Activated B cell treated with CpG ODN at 0.5 μM for 24 hours (primary cell): ENCODE results near the gene N4BP2L2. TPM values are rescaled to one million over a fixed set of nuclear protein-coding genes. Genes with fewer than 3 reads are reported as not detected.

ENCODE experiments used
- ATAC-seq: fragments of 200-7000 bp; cut with Tn5 transposase; one replicate; pipeline ENCODE4 v1.10.0; 2021; ENCODE audit warnings: low read depth, mild to moderate bottlenecking, moderate library complexity
- CTCF ChIA-PET: fragments of 350-600 bp; sonication (Branson Sonifier 250); formaldehyde crosslinking; loops from one replicate; lab custom pipeline; 2021; ENCODE audit warnings: antibody characterized with exemption; lab: Charles Lee
- POLR2A ChIA-PET: fragments of 350-600 bp; sonication (Branson Sonifier 250); formaldehyde crosslinking; loops from one replicate; lab custom pipeline; 2021; ENCODE audit warnings: antibody characterized with exemption; lab: Charles Lee
- DNase-seq: peaks from one replicate; pipeline ENCODE4 v3.0.0; 2022
- H3K27ac Mint-ChIP-seq: one replicate; pipeline ENCODE4 v1.8.0; 2020; ENCODE audit warnings: mixed read lengths
- H3K27me3 Mint-ChIP-seq: one replicate; pipeline ENCODE4 v1.8.0; 2021; ENCODE audit warnings: mixed read lengths
- H3K36me3 Mint-ChIP-seq: one replicate; pipeline ENCODE4 v1.8.0; 2021; ENCODE audit warnings: low read depth, mixed read lengths
- H3K4me1 Mint-ChIP-seq: one replicate; pipeline ENCODE4 v1.8.0; 2021; ENCODE audit warnings: mixed read lengths
- H3K4me3 Mint-ChIP-seq: one replicate; pipeline ENCODE4 v1.8.0; 2020; ENCODE audit warnings: mild to moderate bottlenecking, mixed read lengths
- H3K9me3 Mint-ChIP-seq: one replicate; pipeline ENCODE4 v1.8.0; 2020; ENCODE audit warnings: mixed read lengths
- intact Hi-C: fragments of 100-400 bp; cut with micrococcal nuclease; formaldehyde crosslinking; loops from one replicate; pipeline ENCODE4 v1.15.1; 2024
- total RNA-seq: library from RNA; stranded (reverse); gene quantifications from 2 replicates; pipeline ENCODE4 v1.2.3, GENCODE V29; 2022
- TF ChIP-seq, protein P1 (sequence below): fragments of 200-600 bp; IDR thresholded peaks from one replicate; pipeline ENCODE4 v1.8.0; 2022; ENCODE audit warnings: antibody characterized with exemption, mild to moderate bottlenecking

N4BP2L2 gene
- total RNA-seq, 1 donor from 2014 or later = 153 TPM

DNA sequence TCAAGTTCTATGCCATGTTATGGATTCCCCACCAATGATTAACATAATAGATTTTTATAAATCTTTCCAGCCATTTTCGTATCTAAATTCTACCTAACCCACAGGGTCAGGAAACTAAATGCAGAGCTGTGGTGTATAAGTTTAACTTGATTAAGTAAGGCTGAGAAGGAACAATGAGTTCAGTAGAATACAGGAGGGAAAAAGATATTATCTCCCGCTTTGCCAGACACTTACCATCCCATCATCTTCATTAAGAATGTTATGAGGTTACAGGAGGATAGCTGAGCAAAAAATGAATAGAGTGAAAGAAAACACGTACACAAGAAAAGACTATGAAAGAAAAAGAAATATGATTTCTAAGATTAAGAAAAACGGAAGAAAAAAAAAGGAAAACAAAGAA is 27.1 kb downstream of the N4BP2L2 start:
- H3K4me3 Mint-ChIP-seq = no peak overlapping the region
- no peaks in the 10 kb centered on the region for H3K27me3 Mint-ChIP-seq
- ATAC-seq (no peak), DNase-seq (no peak)
- ChIA-PET CTCF (no interaction called here), POLR2A (no interaction called here)
- H3K36me3 Mint-ChIP-seq = peaks cover 47% of the 10 kb centered on the region
- TF ChIP-seq, protein P1, sequence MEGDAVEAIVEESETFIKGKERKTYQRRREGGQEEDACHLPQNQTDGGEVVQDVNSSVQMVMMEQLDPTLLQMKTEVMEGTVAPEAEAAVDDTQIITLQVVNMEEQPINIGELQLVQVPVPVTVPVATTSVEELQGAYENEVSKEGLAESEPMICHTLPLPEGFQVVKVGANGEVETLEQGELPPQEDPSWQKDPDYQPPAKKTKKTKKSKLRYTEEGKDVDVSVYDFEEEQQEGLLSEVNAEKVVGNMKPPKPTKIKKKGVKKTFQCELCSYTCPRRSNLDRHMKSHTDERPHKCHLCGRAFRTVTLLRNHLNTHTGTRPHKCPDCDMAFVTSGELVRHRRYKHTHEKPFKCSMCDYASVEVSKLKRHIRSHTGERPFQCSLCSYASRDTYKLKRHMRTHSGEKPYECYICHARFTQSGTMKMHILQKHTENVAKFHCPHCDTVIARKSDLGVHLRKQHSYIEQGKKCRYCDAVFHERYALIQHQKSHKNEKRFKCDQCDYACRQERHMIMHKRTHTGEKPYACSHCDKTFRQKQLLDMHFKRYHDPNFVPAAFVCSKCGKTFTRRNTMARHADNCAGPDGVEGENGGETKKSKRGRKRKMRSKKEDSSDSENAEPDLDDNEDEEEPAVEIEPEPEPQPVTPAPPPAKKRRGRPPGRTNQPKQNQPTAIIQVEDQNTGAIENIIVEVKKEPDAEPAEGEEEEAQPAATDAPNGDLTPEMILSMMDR = no peak
- intact Hi-C loops = no loop called here
- H3K27ac Mint-ChIP-seq = no peak overlapping the region
- H3K4me1 Mint-ChIP-seq = no peaks in the 10 kb centered on the region
- H3K9me3 Mint-ChIP-seq = no peaks in the 10 kb centered on the region

DNA sequence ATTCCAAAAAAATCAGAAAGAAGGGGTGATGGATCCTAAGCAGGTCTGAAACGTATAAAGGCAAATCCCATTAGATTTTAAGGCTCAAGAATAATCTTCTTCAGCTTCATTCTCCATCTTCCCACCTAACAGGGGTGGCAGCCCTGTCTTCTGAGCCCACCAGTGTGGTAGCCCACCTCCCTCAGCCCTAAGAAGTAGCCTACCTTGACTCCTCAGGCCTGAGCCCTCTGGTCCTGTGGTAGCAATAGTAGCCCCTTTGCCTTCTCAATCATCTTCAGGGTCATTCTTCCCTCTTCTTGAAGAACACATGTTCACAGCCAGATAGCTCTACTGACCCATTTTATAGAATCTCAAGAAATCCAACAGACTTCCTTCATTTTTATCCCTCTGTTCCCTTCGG is 33.7 kb downstream of the N4BP2L2 start:
- no peaks in the 10 kb centered on the region for H3K9me3 Mint-ChIP-seq
- intact Hi-C loops = no loop called here
- DNase-seq (no peak), ATAC-seq (no peak)
- no peaks in the 10 kb centered on the region for H3K4me1 Mint-ChIP-seq
- H3K27me3 Mint-ChIP-seq = no peaks in the 10 kb centered on the region
- H3K27ac Mint-ChIP-seq = no peak overlapping the region
- CTCF ChIA-PET = no interaction called here
- TF ChIP-seq, protein P1 = no peak
- POLR2A ChIA-PET = no interaction called here
- H3K4me3 Mint-ChIP-seq = no peak overlapping the region
- H3K36me3 Mint-ChIP-seq = peaks cover 13% of the 10 kb centered on the region

DNA sequence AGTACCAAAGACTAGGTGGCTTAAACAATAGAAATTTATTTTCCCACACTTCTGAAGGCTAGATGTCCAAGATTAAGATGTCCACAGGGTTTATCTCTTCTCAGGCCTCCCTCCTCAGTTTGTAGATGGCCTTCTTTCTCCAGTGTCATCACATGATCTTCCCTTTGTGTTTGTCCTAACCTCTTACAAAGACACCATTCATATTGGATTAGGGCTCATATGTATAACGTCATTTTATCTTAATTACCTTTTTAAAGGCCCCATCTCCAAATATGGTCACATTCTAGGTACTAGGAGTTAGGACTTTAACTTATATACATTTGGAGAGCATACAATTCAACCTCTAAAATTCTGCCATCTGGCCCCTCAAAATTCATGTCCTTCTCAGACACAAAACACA is 34.3 kb downstream of the N4BP2L2 start:
- TF ChIP-seq, protein P1 = no peak
- CTCF ChIA-PET = no interaction called here
- intact Hi-C loops = no loop called here
- no peak overlapping the region for H3K4me3 Mint-ChIP-seq
- H3K9me3 Mint-ChIP-seq = no peaks in the 10 kb centered on the region
- H3K27ac Mint-ChIP-seq = no peak overlapping the region
- no peak for ATAC-seq
- peaks cover 8% of the 10 kb centered on the region for H3K36me3 Mint-ChIP-seq
- no peaks in the 10 kb centered on the region for H3K4me1 Mint-ChIP-seq
- POLR2A ChIA-PET = no interaction called here
- no peaks in the 10 kb centered on the region for H3K27me3 Mint-ChIP-seq
- DNase-seq = no peak

DNA sequence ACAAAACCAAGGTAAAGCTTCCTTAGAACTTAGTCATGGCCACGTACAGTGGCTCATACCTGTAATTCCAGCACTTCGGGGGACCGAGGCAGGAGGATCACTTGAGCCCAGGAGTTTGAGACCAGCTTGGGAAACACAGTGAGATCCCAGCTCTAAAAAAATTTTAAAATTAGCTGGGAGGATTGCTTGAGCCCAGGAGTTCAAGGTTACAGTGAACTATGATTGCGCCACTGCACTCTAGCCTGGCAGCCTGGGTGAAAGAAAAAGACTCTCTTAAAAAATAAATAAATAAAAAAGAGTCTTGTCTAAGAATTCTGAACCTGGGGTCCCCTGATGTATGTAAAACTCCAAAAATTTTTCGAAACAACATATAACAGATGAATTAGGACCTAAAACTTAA is 34.9 kb downstream of the N4BP2L2 start:
- Mint-ChIP-seq H3K36me3 (peaks cover 2% of the 10 kb centered on the region), H3K4me1 (peaks cover 3% of the 10 kb centered on the region), H3K27me3 (no peaks in the 10 kb centered on the region), H3K27ac (no peak overlapping the region), H3K9me3 (no peaks in the 10 kb centered on the region), H3K4me3 (no peak overlapping the region)
- TF ChIP-seq, protein P1 = no peak
- intact Hi-C loops = no loop called here
- DNase-seq (no peak), ATAC-seq (no peak)
- ChIA-PET POLR2A (interaction anchor here (1.1 kb wide), 1 partner anchor 35 kb away, joined by 3 read pairs; the partner anchor contains the start of gene N4BP2L2), CTCF (no interaction called here)

DNA sequence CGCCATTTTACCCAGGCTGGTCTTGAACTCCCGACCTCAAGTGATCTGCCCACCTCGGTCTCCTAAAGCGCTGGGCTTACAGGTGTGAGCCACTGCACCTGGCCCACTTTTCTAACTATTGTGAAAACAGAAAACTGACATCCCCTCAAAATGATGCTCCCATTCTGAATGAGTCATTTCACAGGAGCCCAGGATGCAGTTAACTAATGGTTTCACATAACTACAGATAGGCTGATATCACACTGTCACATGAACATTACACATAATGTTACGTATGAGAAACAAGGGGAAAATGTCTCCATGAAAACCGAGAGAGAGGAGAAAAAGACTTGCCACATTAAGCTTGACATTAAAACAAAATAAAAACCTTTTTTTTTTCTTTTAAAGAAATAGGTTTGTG is 37.5 kb downstream of the N4BP2L2 start:
- ATAC-seq (no peak), DNase-seq (no peak)
- TF ChIP-seq, protein P1 = no peak
- Mint-ChIP-seq H3K27ac (no peak overlapping the region), H3K36me3 (peaks cover 2% of the 10 kb centered on the region), H3K4me3 (no peak overlapping the region), H3K27me3 (no peaks in the 10 kb centered on the region), H3K4me1 (peaks cover 3% of the 10 kb centered on the region), H3K9me3 (no peaks in the 10 kb centered on the region)
- POLR2A ChIA-PET = interaction anchor here (0.6 kb wide), 1 partner anchor 37 kb away, joined by 3 read pairs; no protein-coding TSS in a partner anchor
- intact Hi-C loops = no loop called here
- CTCF ChIA-PET = no interaction called here
